Stimulated activated CD8-positive, alpha-beta memory T cell treated with anti-CD3 and anti-CD28 coated beads, Interleukin-12 subunit alpha, Interleukin-12 subunit beta, amount 100 ng/mL, for 4 hours (primary cell): ENCODE measurements around the gene GDF7.
"Not testable (repeated sequence)": the region's sequence is repeated elsewhere in the genome, so short reads cannot be mapped to it uniquely, and the experiment has no call there.

ENCODE experiments used
- DNase-seq: peaks from one replicate; pipeline ENCODE4 v3.0.0-alpha.2; 2020; ENCODE audit warnings: low read depth

The GDF7 gene

GRCh38 chr2:20702563-20702962 is 35.6 kb downstream of the GDF7 start:
- no peak for DNase-seq

DNA sequence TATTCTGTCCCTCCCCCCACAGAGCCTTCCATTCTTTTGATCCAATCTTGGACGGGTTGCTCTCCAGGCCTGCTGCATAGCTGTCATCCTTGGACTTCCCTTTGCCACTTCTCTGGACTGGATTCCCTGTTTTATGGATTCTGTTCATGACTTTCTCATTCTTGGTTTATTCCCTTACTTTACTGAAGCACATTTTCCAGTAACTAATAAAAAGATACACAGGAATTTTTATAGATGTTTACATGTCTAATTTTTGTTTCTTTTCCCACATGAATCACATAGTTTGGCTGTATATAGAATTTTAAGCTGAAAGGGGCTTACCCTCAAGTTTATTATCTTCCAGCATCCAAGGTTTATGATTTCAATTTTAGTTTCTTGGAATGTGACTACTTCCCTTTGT is 37.9 kb downstream of the GDF7 start:
- DNase-seq = no peak

DNA sequence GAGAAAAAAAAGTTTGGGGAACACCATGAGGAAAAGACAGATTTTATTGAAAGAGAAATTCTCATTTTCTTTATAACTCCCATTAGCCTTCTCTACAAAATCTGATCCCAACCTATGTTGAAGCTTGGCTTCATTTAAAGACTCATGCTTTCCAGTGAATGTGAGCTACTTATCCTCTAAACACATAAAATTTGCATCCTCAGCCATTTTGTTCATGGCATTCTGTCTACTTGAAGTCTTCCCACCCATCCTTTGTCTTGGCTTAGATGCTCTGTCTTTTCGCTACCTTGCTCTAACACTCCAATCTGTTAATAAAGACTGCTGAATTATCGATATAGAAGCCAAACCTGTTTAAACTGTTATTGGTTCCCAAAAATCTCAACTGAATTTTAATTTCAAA is 39.3 kb downstream of the GDF7 start:
- DNase-seq = no peak

GRCh38 chr2:20706786-20707185 is 39.8 kb downstream of the GDF7 start:
- DNase-seq = no peak

- no peak for DNase-seq
These were observed 40.7 kb downstream of the GDF7 start for GRCh38 chr2:20707601-20708000.

DNA sequence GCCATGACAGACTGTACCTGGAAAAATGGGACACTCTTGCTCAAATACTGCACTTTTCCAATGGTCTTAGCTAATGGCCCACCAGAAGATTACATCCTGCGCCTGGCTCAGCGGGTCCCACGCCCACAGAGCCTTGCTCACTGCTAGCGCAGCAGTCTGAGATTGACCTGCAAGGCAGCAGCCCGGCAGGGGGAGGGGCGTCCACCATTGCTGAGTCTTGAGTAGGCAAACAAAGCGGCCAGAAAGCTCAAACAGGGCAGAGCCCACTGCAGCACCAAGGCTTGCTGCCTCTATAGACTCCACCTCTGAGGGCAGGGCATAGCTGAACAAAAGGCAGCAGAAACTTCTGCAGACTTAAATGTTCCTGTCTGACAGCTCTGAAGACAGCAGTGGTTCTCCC is 44.7 kb downstream of the GDF7 start:
- DNase-seq = not testable (repeated sequence)

- DNase-seq = not testable (repeated sequence)
These were observed 46.6 kb downstream of the GDF7 start for GRCh38 chr2:20713585-20713984.

DNA sequence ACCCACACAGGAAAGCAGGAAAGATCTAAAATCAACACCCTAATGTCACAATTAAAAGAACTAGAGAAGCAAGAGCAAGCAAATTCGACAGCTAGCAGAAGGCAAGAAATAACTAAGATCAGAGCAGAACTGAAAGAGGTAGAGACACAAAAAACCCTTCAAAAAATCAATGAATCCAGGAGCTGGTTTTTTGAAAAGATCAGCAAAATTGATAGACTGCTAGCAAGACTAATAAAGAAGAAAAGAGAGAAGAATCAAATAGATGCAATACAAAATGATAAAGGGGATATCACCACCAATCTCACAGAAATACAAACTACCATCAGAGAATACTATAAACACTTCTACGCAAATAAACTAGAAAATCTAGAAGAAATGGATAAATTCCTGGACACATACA is 47.5 kb downstream of the GDF7 start:
- not testable (repeated sequence) for DNase-seq

- DNase-seq = not testable (repeated sequence)
These were observed 49.2 kb downstream of the GDF7 start for GRCh38 chr2:20716164-20716563.

GRCh38 chr2:20717641-20718040 is 50.7 kb downstream of the GDF7 start:
- DNase-seq = no peak

- no peak for DNase-seq
These were observed 55.8 kb downstream of the GDF7 start for GRCh38 chr2:20722592-20723240.

DNA sequence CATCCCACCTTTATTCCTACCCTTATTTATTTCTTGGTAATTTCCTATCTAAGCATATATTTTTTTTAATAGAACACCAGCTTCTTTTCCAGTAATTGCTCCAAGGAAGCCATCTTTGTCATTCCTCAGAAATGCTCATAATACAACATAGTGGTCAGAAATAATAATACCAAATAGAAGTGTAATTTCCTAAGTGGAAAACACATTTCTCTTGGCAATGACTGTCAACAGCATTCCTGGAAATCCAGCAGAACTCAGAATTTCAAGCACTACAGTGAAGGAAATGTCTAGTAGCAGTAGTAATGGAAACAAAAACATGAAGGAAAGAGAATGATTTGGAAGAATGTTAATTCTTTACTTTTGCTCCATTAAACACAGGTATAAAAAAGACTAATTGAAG is 56.6 kb downstream of the GDF7 start:
- no peak for DNase-seq

DNA sequence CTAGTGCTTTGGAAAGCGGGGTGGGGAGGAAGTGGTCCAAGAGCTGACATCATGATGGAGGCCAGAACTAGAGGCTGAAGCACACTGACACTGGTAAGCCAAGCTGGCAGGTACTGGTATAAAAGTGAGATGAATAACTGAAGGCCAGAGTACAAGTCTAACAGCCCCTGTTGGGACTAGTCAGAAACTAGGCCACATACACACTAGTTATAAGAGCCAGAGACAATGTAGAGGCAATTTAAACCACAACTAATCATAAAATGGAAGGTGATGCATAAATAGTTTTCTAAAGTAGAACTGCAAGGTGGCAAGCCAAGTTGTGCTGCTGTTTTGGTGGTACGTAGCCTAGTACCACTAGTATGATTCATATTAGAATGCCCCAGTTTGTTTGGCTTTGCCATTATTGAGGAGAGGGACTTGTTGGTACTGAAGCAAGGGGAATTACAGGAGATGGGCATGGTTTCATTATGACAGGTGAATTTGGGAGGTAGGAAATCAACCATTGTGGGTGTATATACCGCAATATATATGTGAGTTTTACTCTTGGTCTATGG is 57.6 kb downstream of the GDF7 start:
- DNase-seq = no peak

DNA sequence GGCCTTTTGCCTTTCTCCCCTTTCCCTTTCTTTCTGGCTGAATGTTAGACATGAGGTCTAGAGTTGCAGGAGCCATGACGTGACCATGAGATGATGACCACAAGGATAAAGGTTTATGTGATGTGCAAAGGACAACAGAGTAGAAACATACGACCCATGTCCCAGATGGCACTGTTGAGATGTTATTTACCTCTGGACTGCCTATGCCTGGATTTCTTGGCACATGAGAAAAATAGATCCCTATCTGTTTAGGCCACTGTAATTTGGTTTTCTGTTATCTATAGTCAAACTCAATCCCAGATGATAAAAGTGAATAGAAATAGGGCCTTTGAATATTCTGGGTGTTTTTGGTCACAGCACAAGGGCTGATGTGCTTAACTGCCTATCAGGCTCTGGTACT is 58.8 kb downstream of the GDF7 start:
- no peak for DNase-seq

- no peak for DNase-seq
These were observed 60.0 kb downstream of the GDF7 start for GRCh38 chr2:20726913-20727312.

GRCh38 chr2:20728114-20728758 is 61.3 kb downstream of the GDF7 start:
- no peak for DNase-seq
